H9 (cell line): ENCODE results near the gene AK9. TPM values are rescaled to one million over a fixed set of nuclear protein-coding genes. Genes with fewer than 3 reads are reported as not detected.
A peak's percentile ranks its signal among the peaks of the same experiment; 100 is the strongest.

ENCODE experiments used
- DNase-seq: peaks from one replicate; pipeline ENCODE4 v3.0.0-alpha.2; 2017
- H2AFZ ChIP-seq: one replicate; pipeline ENCODE4 v1.6.1; 2013; ENCODE audit warnings: mild to moderate bottlenecking, low read length, control low read depth, moderate library complexity
- H2AK5ac ChIP-seq: 2 replicates; pipeline ENCODE4 v1.6.1; 2013; ENCODE audit warnings: low read length, control low read depth, mixed read lengths; ENCODE audit not compliant: insufficient read length
- H2BK120ac ChIP-seq: one replicate; pipeline ENCODE4 v1.6.1; 2013; ENCODE audit warnings: low read depth, mild to moderate bottlenecking, low read length, control low read depth, inconsistent platforms; ENCODE audit not compliant: poor library complexity, severe bottlenecking
- H2BK12ac ChIP-seq: 2 replicates; pipeline ENCODE4 v1.6.1; 2013; ENCODE audit warnings: low read length, control low read depth, mixed read lengths, low read depth; ENCODE audit not compliant: insufficient read length
- H2BK15ac ChIP-seq: 2 replicates; pipeline ENCODE4 v1.6.1; 2013; ENCODE audit warnings: low read depth, low read length, control low read depth
- H2BK20ac ChIP-seq: one replicate; pipeline ENCODE4 v1.6.1; 2013; ENCODE audit warnings: low read depth, mild to moderate bottlenecking, low read length, control low read depth, inconsistent platforms; ENCODE audit not compliant: poor library complexity, severe bottlenecking
- H2BK5ac ChIP-seq: 2 replicates; pipeline ENCODE4 v1.6.1; 2013; ENCODE audit warnings: low read length, control low read depth, mixed read lengths; ENCODE audit not compliant: insufficient read length
- H3K14ac ChIP-seq: 2 replicates; pipeline ENCODE4 v1.6.1; 2013; ENCODE audit warnings: low read length, control low read depth; ENCODE audit not compliant: insufficient read depth
- H3K18ac ChIP-seq: 2 replicates; pipeline ENCODE4 v1.6.1; 2013; ENCODE audit warnings: low read depth, mild to moderate bottlenecking, mixed read lengths, low read length, control low read depth; ENCODE audit not compliant: insufficient read length
- H3K23ac ChIP-seq: 2 replicates; pipeline ENCODE4 v1.6.1; 2013; ENCODE audit warnings: low read length, control low read depth, mixed read lengths, low read depth; ENCODE audit not compliant: insufficient read length
- H3K23me2 ChIP-seq: 2 replicates; pipeline ENCODE4 v1.6.1; 2013; ENCODE audit warnings: low read depth, mild to moderate bottlenecking, mixed read lengths, low read length, control low read depth; ENCODE audit not compliant: insufficient read length, poor library complexity, severe bottlenecking
- H3K27ac ChIP-seq: 2 replicates; pipeline ENCODE4 v1.5.1; 2013; ENCODE audit warnings: low read length, control low read depth, mixed read lengths, low read depth; ENCODE audit not compliant: insufficient read length
- H3K27me3 ChIP-seq: 2 replicates; pipeline ENCODE4 v1.6.1; 2013; ENCODE audit warnings: low read length, control low read depth, inconsistent platforms; ENCODE audit not compliant: insufficient read depth
- H3K4ac ChIP-seq: 2 replicates; pipeline ENCODE4 v1.6.1; 2013; ENCODE audit warnings: low read depth, mild to moderate bottlenecking, control low read depth, inconsistent platforms, low read length, moderate library complexity
- H3K4me1 ChIP-seq: 2 replicates; pipeline ENCODE4 v1.6.1; 2013; ENCODE audit warnings: low read length, control low read depth, inconsistent platforms; ENCODE audit not compliant: insufficient read depth
- H3K4me2 ChIP-seq: 2 replicates; pipeline ENCODE4 v1.6.1; 2013; ENCODE audit warnings: low read length, control low read depth, mixed read lengths; ENCODE audit not compliant: insufficient read length, insufficient read depth
- H3K56ac ChIP-seq: 2 replicates; pipeline ENCODE4 v1.6.1; 2013; ENCODE audit warnings: low read depth, mild to moderate bottlenecking, mixed read lengths, low read length, control low read depth; ENCODE audit not compliant: insufficient read length
- H3K79me1 ChIP-seq: 2 replicates; pipeline ENCODE4 v1.6.1; 2013; ENCODE audit warnings: low read depth, mild to moderate bottlenecking, moderate library complexity, low read length, control low read depth, inconsistent platforms; ENCODE audit not compliant: insufficient read depth, poor library complexity, severe bottlenecking
- H3K79me2 ChIP-seq: 2 replicates; pipeline ENCODE4 v1.6.1; 2013; ENCODE audit warnings: low read length, control low read depth, inconsistent platforms; ENCODE audit not compliant: insufficient read depth
- H3K9ac ChIP-seq: 2 replicates; pipeline ENCODE4 v1.6.1; 2013; ENCODE audit warnings: low read length, control low read depth, mixed read lengths; ENCODE audit not compliant: insufficient read length; ENCODE audit errors: extremely low read depth
- H3K9me3 ChIP-seq: one replicate; pipeline ENCODE4 v1.6.1; 2013; ENCODE audit warnings: low read depth, low read length, inconsistent platforms; ENCODE audit not compliant: control insufficient read depth
- H3T11ph ChIP-seq: one replicate; pipeline ENCODE4 v1.6.1; 2013; ENCODE audit warnings: mild to moderate bottlenecking, low read length, control low read depth, inconsistent platforms
- H4K20me1 ChIP-seq: one replicate; pipeline ENCODE4 v1.6.1; 2013; ENCODE audit not compliant: control insufficient read depth, insufficient read length, insufficient read depth
- H4K5ac ChIP-seq: 2 replicates; pipeline ENCODE4 v1.6.1; 2013; ENCODE audit warnings: low read depth, mild to moderate bottlenecking, mixed read lengths, low read length, control low read depth; ENCODE audit not compliant: insufficient read length
- H4K8ac ChIP-seq: replicated peaks from 2 replicates; pipeline ENCODE4 v1.6.1; 2013; ENCODE audit warnings: low read length, control low read depth, mixed read lengths, low read depth; ENCODE audit not compliant: insufficient read length
- H4K91ac ChIP-seq: 2 replicates; pipeline ENCODE4 v1.6.1; 2013; ENCODE audit warnings: low read depth, mild to moderate bottlenecking, moderate library complexity, mixed read lengths, low read length, control low read depth; ENCODE audit not compliant: insufficient read length
- H3K27ac Mint-ChIP-seq, 3 experiments: 2 replicates in 2 of 3; 3 replicates in 1 of 3; pipeline ENCODE4 v1.8.0; 2020 to 2021; ENCODE audit warnings: mixed read lengths in 3 of 3, mild to moderate bottlenecking in 1 of 3, moderate library complexity in 1 of 3
- H3K27me3 Mint-ChIP-seq: 2 replicates; pipeline ENCODE4 v1.8.0; 2021; ENCODE audit warnings: low read depth, mild to moderate bottlenecking, moderate library complexity, mixed read lengths
- H3K36me3 Mint-ChIP-seq, 3 experiments: 2 replicates in 2 of 3; 3 replicates in 1 of 3; pipeline ENCODE4 v1.8.0; 2020 to 2021; ENCODE audit warnings: low read depth in 3 of 3, mixed read lengths in 3 of 3; ENCODE audit not compliant: insufficient read depth in 1 of 3
- H3K4me1 Mint-ChIP-seq, 2 experiments: 2 replicates each; pipeline ENCODE4 v1.8.0; 2020; ENCODE audit warnings: mixed read lengths in 2 of 2
- H3K4me3 Mint-ChIP-seq, 2 experiments: 2 replicates in 1 of 2; 3 replicates in 1 of 2; pipeline ENCODE4 v1.8.0; 2020 to 2021; ENCODE audit warnings: mild to moderate bottlenecking in 2 of 2, mixed read lengths in 2 of 2, moderate library complexity in 1 of 2
- H3K9me3 Mint-ChIP-seq, 2 experiments: 2 replicates in 1 of 2; 3 replicates in 1 of 2; pipeline ENCODE4 v1.8.0; 2020; ENCODE audit warnings: mild to moderate bottlenecking in 2 of 2, mixed read lengths in 2 of 2, moderate library complexity in 1 of 2
- WGBS: extraction: QIAGEN DNeasy Blood & Tissue Kit; methylation state at CpG from one replicate; pipeline ENCODE4 v1.1.7; 2013; ENCODE audit warnings: missing lambda C conversion rate, low lambda C conversion rate, mixed read lengths; ENCODE audit not compliant: insufficient read length; ENCODE audit errors: extremely low coverage; 5-methylcytosine and 5-hydroxymethylcytosine counted together
- total RNA-seq: library from RNA; stranded (reverse); gene quantifications from 2 replicates; pipeline ENCODE4 v1.2.1, GENCODE V29; 2021
- TF ChIP-seq, protein P1 (sequence below): fragments of 200-600 bp; sonication (generic); conservative IDR thresholded peaks from 3 replicates; pipeline ENCODE4 v1.8.0; 2021; ENCODE audit warnings: antibody characterized with exemption, mild to moderate bottlenecking

Gene AK9
- total RNA-seq, 1 experiment from 2014 or later: 2.3 TPM

DNA sequence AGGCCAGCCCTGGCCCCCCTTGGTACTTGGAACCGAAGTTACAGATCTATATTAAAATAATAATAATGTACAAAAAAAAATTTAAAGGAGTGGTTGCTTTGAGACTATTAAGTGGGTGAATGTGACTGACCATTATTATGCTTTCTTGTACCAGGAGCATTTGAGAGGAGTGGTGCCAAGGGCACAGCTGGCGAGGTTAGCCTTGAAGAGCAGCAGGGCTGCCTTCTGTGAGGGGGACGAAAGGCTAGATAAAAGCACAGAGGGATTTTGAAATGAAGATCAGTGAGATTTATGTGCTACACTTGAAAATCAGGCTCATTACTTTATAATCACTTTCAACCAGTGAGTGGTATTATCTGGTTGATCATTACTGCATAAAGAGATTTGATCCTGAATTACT, 48.7 kb upstream of the AK9 start:
- DNase-seq: no peak
- H2BK120ac ChIP-seq: no peak overlapping the region
- H2BK12ac ChIP-seq: no peak overlapping the region
- H3K4me1 ChIP-seq: peaks cover 8% of the 10 kb centered on the region; the same call in 1 of the 2 replicates
- H2BK5ac ChIP-seq: no peak overlapping the region
- no peaks in the 10 kb centered on the region for H3K23me2 ChIP-seq
- H3K27ac ChIP-seq: no peak overlapping the region
- H3K9ac ChIP-seq: no peak overlapping the region
- H3K4ac ChIP-seq: no peak overlapping the region
- no peak overlapping the region for H2AFZ ChIP-seq
- H3K79me1 ChIP-seq: no peaks in the 10 kb centered on the region
- H2AK5ac ChIP-seq: no peak overlapping the region
- H3K14ac ChIP-seq: no peak overlapping the region
- no peak overlapping the region for H2BK20ac ChIP-seq
- TF ChIP-seq, protein P1, sequence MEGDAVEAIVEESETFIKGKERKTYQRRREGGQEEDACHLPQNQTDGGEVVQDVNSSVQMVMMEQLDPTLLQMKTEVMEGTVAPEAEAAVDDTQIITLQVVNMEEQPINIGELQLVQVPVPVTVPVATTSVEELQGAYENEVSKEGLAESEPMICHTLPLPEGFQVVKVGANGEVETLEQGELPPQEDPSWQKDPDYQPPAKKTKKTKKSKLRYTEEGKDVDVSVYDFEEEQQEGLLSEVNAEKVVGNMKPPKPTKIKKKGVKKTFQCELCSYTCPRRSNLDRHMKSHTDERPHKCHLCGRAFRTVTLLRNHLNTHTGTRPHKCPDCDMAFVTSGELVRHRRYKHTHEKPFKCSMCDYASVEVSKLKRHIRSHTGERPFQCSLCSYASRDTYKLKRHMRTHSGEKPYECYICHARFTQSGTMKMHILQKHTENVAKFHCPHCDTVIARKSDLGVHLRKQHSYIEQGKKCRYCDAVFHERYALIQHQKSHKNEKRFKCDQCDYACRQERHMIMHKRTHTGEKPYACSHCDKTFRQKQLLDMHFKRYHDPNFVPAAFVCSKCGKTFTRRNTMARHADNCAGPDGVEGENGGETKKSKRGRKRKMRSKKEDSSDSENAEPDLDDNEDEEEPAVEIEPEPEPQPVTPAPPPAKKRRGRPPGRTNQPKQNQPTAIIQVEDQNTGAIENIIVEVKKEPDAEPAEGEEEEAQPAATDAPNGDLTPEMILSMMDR: no peak
- H3K56ac ChIP-seq: no peak overlapping the region
- no peak overlapping the region for H3K23ac ChIP-seq
- H3K27me3 ChIP-seq: no peaks in the 10 kb centered on the region
- Mint-ChIP-seq H3K9me3 (no peaks in the 10 kb centered on the region; a peak in 1 of 5 replicates), H3K27me3 (no peaks in the 10 kb centered on the region), H3K36me3 (peaks cover 8 to 28% (median 17%) of the 10 kb centered on the region in 3 experiments), H3K4me1 (peaks cover 33 to 41% of the 10 kb centered on the region in 2 experiments), H3K27ac (peak overlapping the region in 1 of 3 experiments; percentile 40; a peak in 1 of 7 replicates), H3K4me3 (no peak overlapping the region)
- H3K9me3 ChIP-seq: no peaks in the 10 kb centered on the region
- no peaks in the 10 kb centered on the region for H4K20me1 ChIP-seq
- H3K4me2 ChIP-seq: no peak overlapping the region
- H4K5ac ChIP-seq: no peak overlapping the region
- no peak overlapping the region for H3K18ac ChIP-seq
- WGBS: no CpG with 5 or more reads among the region's 3 CpGs
- no peak overlapping the region for H4K8ac ChIP-seq
- no peak overlapping the region for H4K91ac ChIP-seq
- no peak overlapping the region for H2BK15ac ChIP-seq
- no peak overlapping the region for H3T11ph ChIP-seq
- no peaks in the 10 kb centered on the region for H3K79me2 ChIP-seq
